IMR-90 (cell line): ENCODE data around the gene COL4A2. TPM values are rescaled to one million over a fixed set of nuclear protein-coding genes. Genes with fewer than 3 reads are reported as not detected.
A peak's percentile ranks its signal among the peaks of the same experiment; 100 is the strongest.

ENCODE experiments used
- ATAC-seq: fragments of 200-7000 bp; cut with Tn5 transposase; 2 replicates; pipeline ENCODE4 v1.9.1; 2020; ENCODE audit warnings: low read depth, mild to moderate bottlenecking, moderate library complexity
- BruUV-seq: library from RNA; stranded (reverse); fragments of 400-500 nt; replicated peaks from 2 replicates; lab custom pipeline; 2021; lab: Mats Ljungman, UMichigan
- CTCF ChIA-PET: fragments of 300-600 bp; formaldehyde crosslinking; extraction: SDS; loops from one replicate; lab custom pipeline; 2021; ENCODE audit warnings: antibody characterized with exemption; lab: Yijun Ruan, JAX
- POLR2A ChIA-PET: fragments of 300-600 bp; sonication (Branson Sonifier 250); formaldehyde crosslinking; loops from one replicate; lab custom pipeline; 2022; ENCODE audit warnings: antibody characterized with exemption; ENCODE audit not compliant: unreplicated experiment; lab: Charles Lee
- DNase-seq: peaks from one replicate; pipeline ENCODE4 v3.0.0; 2013
- H2AFZ ChIP-seq: replicated peaks from 2 replicates; pipeline ENCODE3; 2013; ENCODE audit warnings: low read length, mild to moderate bottlenecking; ENCODE audit not compliant: poor library complexity
- H2AK5ac ChIP-seq: 2 replicates; pipeline ENCODE4 v1.6.1; 2013; ENCODE audit warnings: low read depth, low read length, inconsistent platforms
- H2AK9ac ChIP-seq: replicated peaks from 2 replicates; pipeline ENCODE3; 2013; ENCODE audit warnings: mild to moderate bottlenecking, low read depth, low read length, moderate library complexity; ENCODE audit not compliant: poor library complexity
- H2BK120ac ChIP-seq: 2 replicates; pipeline ENCODE4 v1.6.1; 2013; ENCODE audit warnings: low read depth, low read length, inconsistent platforms
- H2BK15ac ChIP-seq: 3 replicates; pipeline ENCODE4 v1.6.1; 2013; ENCODE audit warnings: low read depth, low read length, inconsistent platforms
- H2BK20ac ChIP-seq: 2 replicates; pipeline ENCODE4 v1.6.1; 2013; ENCODE audit warnings: low read depth, mild to moderate bottlenecking, inconsistent platforms, low read length, moderate library complexity
- H2BK5ac ChIP-seq: 2 replicates; pipeline ENCODE4 v1.6.1; 2013; ENCODE audit warnings: mild to moderate bottlenecking, low read depth, low read length, inconsistent platforms; ENCODE audit not compliant: poor library complexity, severe bottlenecking
- H3K14ac ChIP-seq: replicated peaks from 2 replicates; pipeline ENCODE4 v1.6.1; 2013; ENCODE audit warnings: low read depth, low read length, inconsistent platforms
- H3K18ac ChIP-seq: 2 replicates; pipeline ENCODE4 v1.6.1; 2013; ENCODE audit warnings: low read depth, low read length, control low read depth
- H3K23ac ChIP-seq: 2 replicates; pipeline ENCODE4 v1.6.1; 2013; ENCODE audit warnings: low read depth, low read length, inconsistent platforms
- H3K27ac ChIP-seq: 2 replicates; pipeline ENCODE4 v1.5.1; 2013; ENCODE audit warnings: mild to moderate bottlenecking, control low read depth, low read length; ENCODE audit not compliant: insufficient read depth
- H3K27me3 ChIP-seq: 2 replicates; pipeline ENCODE4 v1.6.1; 2013; ENCODE audit warnings: low read length; ENCODE audit not compliant: control insufficient read depth, insufficient read depth
- H3K36me3 ChIP-seq: 2 replicates; pipeline ENCODE4 v1.6.1; 2013; ENCODE audit warnings: low read length, mixed read lengths; ENCODE audit not compliant: control insufficient read depth, insufficient read depth
- H3K4ac ChIP-seq: 2 replicates; pipeline ENCODE4 v1.6.1; 2013; ENCODE audit warnings: low read depth, low read length, inconsistent platforms
- H3K4me1 ChIP-seq: 2 replicates; pipeline ENCODE4 v1.6.1; 2013; ENCODE audit warnings: low read length, mixed read lengths; ENCODE audit not compliant: control insufficient read depth, insufficient read depth
- H3K4me2 ChIP-seq: 2 replicates; pipeline ENCODE4 v1.6.1; 2013; ENCODE audit warnings: low read depth, mild to moderate bottlenecking, control low read depth, low read length, moderate library complexity
- H3K4me3 ChIP-seq: 2 replicates; pipeline ENCODE4 v1.5.1; 2013; ENCODE audit warnings: low read depth, mild to moderate bottlenecking, control low read depth, low read length, moderate library complexity; ENCODE audit not compliant: insufficient read depth
- H3K56ac ChIP-seq: 2 replicates; pipeline ENCODE4 v1.6.1; 2013; ENCODE audit warnings: low read length, inconsistent platforms; ENCODE audit not compliant: insufficient read depth; ENCODE audit errors: extremely low read depth
- H3K79me1 ChIP-seq, 2 experiments: 2 replicates each; pipeline ENCODE4 v1.6.1; 2013; ENCODE audit warnings: low read length in 2 of 2, inconsistent platforms in 1 of 2, low read depth in 1 of 2
- H3K9ac ChIP-seq: 2 replicates; pipeline ENCODE4 v1.6.1; 2013; ENCODE audit warnings: low read depth, low read length, control low read depth
- H3K9me1 ChIP-seq: 2 replicates; pipeline ENCODE4 v1.6.1; 2013; ENCODE audit warnings: low read length, inconsistent platforms; ENCODE audit not compliant: insufficient read depth
- H3K9me3 ChIP-seq: 2 replicates; pipeline ENCODE4 v1.6.1; 2013; ENCODE audit warnings: low read length; ENCODE audit not compliant: control insufficient read depth, insufficient read depth
- H4K20me1 ChIP-seq: 2 replicates; pipeline ENCODE4 v1.6.1; 2013; ENCODE audit warnings: low read length, inconsistent platforms; ENCODE audit not compliant: insufficient read depth
- H4K5ac ChIP-seq: 2 replicates; pipeline ENCODE4 v1.6.1; 2013; ENCODE audit warnings: mild to moderate bottlenecking, low read depth, low read length, control low read depth
- H4K8ac ChIP-seq, 2 experiments: 2 replicates each; pipeline ENCODE4 v1.6.1; 2013; ENCODE audit warnings: low read depth in 2 of 2, low read length in 2 of 2, control low read depth in 1 of 2, inconsistent platforms in 1 of 2
- H4K91ac ChIP-seq: 2 replicates; pipeline ENCODE4 v1.6.1; 2013; ENCODE audit warnings: low read depth, low read length, inconsistent platforms; ENCODE audit not compliant: insufficient read depth
- BHLHE40 ChIP-seq: fragments of 150-350 bp; IDR thresholded peaks from 2 replicates; pipeline ENCODE4 v1.6.1; 2016; ENCODE audit warnings: mild to moderate bottlenecking, low read depth, low read length
- CEBPB ChIP-seq: IDR thresholded peaks from 2 replicates; pipeline ENCODE4 v1.6.1; 2012; ENCODE audit warnings: low read depth, low read length, improper control_type of control experiment
- CHD1 ChIP-seq: IDR thresholded peaks from 2 replicates; pipeline ENCODE4 v1.6.1; 2012; ENCODE audit warnings: low read depth, low read length, improper control_type of control experiment
- FOS ChIP-seq: fragments of 150-350 bp; IDR thresholded peaks from 2 replicates; pipeline ENCODE4 v1.6.1; 2016; ENCODE audit warnings: low read depth, low read length
- MAFK ChIP-seq: IDR thresholded peaks from 2 replicates; pipeline ENCODE4 v1.6.1; 2012; ENCODE audit warnings: low read depth, low read length, improper control_type of control experiment
- NFE2L2 ChIP-seq: fragments of 150-350 bp; IDR thresholded peaks from 2 replicates; pipeline ENCODE4 v1.6.1; 2016; ENCODE audit warnings: low read depth, mild to moderate bottlenecking, low read length
- POLR2A ChIP-seq: IDR thresholded peaks from 2 replicates; pipeline ENCODE4 v1.6.1; 2012; ENCODE audit warnings: mild to moderate bottlenecking, low read depth, low read length
- RAD21 ChIP-seq: IDR thresholded peaks from 2 replicates; pipeline ENCODE4 v1.6.1; 2012; ENCODE audit warnings: low read length, improper control_type of control experiment
- RCOR1 ChIP-seq: IDR thresholded peaks from 2 replicates; pipeline ENCODE4 v1.6.1; 2012; ENCODE audit warnings: mild to moderate bottlenecking, low read length, improper control_type of control experiment; ENCODE audit not compliant: insufficient replicate concordance
- RFX5 ChIP-seq: IDR thresholded peaks from 2 replicates; pipeline ENCODE4 v1.8.0; 2012; ENCODE audit warnings: low read depth, mild to moderate bottlenecking, low read length, moderate library complexity
- SMC3 ChIP-seq: fragments of 150-350 bp; IDR thresholded peaks from 2 replicates; pipeline ENCODE4 v1.6.1; 2016; ENCODE audit warnings: low read depth, mild to moderate bottlenecking, antibody characterized with exemption, low read length, moderate library complexity
- WGBS, 2 experiments: methylation state at CpG; one replicate each; pipeline versions ENCODE4 v1.1.5 to v1.1.7; 2013; ENCODE audit warnings: missing lambda C conversion rate in 2 of 2; ENCODE audit not compliant: insufficient read length in 1 of 2; ENCODE audit errors: extremely low coverage in 2 of 2; 5-methylcytosine and 5-hydroxymethylcytosine counted together
- dilution Hi-C: fragments of 300-500 bp; cut with HindIII; formaldehyde crosslinking; loops from one replicate; pipeline ENCODE4 v1.14.3; 2018; ENCODE audit warnings: low sequenced_read_pairs; ENCODE audit not compliant: unreplicated experiment
- in situ Hi-C: fragments of 300-500 bp; cut with MboI; formaldehyde crosslinking; loops from 3 replicates; pipeline ENCODE4 v1.14.3; 2019; ENCODE audit warnings: low sequenced_read_pairs, inconsistent platforms, mixed read lengths
- intact Hi-C: fragments of 100-400 bp; cut with micrococcal nuclease; formaldehyde crosslinking; loops from 2 replicates; pipeline ENCODE4 v1.10.0; 2022
- polyA plus RNA-seq, 3 experiments: library from polyadenylated mRNA; depleted of rRNA; stranded (reverse); fragments of >200 nt; gene quantifications; 2 replicates each; pipeline ENCODE4 v1.2.3, GENCODE V29; 2012; ENCODE audit warnings: low replicate concordance in 1 of 3
- total RNA-seq: library from RNA; depleted of rRNA; stranded (reverse); fragments of >200 nt; gene quantifications from 2 replicates; pipeline ENCODE4 v1.2.3, GENCODE V29; 2012
- TF ChIP-seq, protein P1 (sequence below): fragments of 150-350 bp; IDR thresholded peaks from 2 replicates; pipeline ENCODE4 v1.6.1; 2017; ENCODE audit warnings: mild to moderate bottlenecking, antibody characterized with exemption, low read length, low read depth
- TF ChIP-seq, protein P2 (sequence below): conservative IDR thresholded peaks from 2 replicates; pipeline ENCODE4 v1.5.1; 2012; ENCODE audit warnings: mild to moderate bottlenecking, low read depth, low read length, improper control_type of control experiment
- TF ChIP-seq, protein P3 (sequence below): fragments of 150-350 bp; IDR thresholded peaks from 2 replicates; pipeline ENCODE4 v1.6.1; 2016; ENCODE audit warnings: low read depth, mild to moderate bottlenecking, low read length, moderate library complexity, borderline replicate concordance

Gene COL4A2
- total and polyA plus RNA-seq, 2 of the 4 experiments (the other 2 are of a cell fraction) = 90.7 to 457 TPM

DNA sequence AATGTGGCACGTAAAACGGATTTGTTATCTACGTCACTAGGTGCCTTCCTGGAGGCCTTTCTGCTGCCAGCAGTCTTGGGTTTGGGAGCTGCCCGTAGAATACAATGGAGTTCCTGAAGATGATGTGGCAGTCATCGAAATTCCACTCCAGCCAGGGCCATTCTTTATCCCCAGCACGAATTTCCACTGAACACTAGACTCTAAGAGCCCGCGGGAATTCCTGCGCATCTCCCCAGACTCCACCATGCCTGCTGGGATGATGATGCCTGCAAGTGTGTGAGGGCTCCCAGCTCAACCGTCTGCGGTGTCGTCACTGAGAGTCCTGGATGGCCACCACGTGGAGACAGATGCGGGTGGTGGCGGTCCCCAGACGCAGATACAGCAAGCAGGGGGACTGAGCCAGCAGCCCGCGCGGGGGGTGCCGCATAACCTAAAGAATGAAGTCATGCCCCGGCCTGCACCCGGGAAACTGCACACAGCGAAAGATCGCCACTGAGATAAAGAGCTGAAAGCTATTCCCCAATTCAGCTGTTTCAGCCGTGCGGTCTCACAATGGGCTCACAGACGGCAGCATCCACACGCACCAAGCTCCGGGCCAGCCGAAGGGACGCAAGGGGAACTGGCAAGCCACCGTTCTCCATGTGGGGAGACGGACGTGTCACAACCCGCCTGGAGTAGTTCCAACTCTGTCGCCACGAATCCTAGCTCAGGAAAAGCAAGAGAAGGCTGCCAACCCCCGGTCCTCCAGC lies 41.2 kb upstream of the COL4A2 start:
- in situ Hi-C loops (no loop called here), intact Hi-C loops (loop anchor here (1.0 kb wide), 1 partner anchor 9 kb away; no protein-coding TSS in a partner anchor), dilution Hi-C loops (no loop called here)
- no peak overlapping the region for H3K27ac ChIP-seq
- H2BK120ac ChIP-seq = no peak overlapping the region; the same call in 1 of the 2 replicates
- peak overlapping the region; percentile 36; the same call in 1 of the 2 replicates for H3K14ac ChIP-seq
- peaks cover 48% of the 10 kb centered on the region for H3K4me1 ChIP-seq
- H3K79me1 ChIP-seq = peaks cover 29 to 95% of the 10 kb centered on the region in 2 experiments
- peak overlapping the region; percentile 13; the same call in 1 of the 2 replicates for H2AK5ac ChIP-seq
- H4K8ac ChIP-seq = no peak overlapping the region; a peak in 1 of 4 replicates
- no peak overlapping the region for H4K91ac ChIP-seq
- no peak overlapping the region for H2BK20ac ChIP-seq
- DNase-seq (no peak), ATAC-seq (no peak)
- no peak overlapping the region for H4K5ac ChIP-seq
- CTCF ChIA-PET = no interaction called here
- H2BK15ac ChIP-seq = no peak overlapping the region
- BruUV-seq = no TSS peak
- no peak overlapping the region for H3K4me2 ChIP-seq
- H3K23ac ChIP-seq = peak overlapping the region; percentile 62; the same call in 1 of the 2 replicates
- H3K9me1 ChIP-seq = peaks cover 68% of the 10 kb centered on the region
- no peak overlapping the region for H3K18ac ChIP-seq
- H3K4ac ChIP-seq = no peak overlapping the region; the same call in 1 of the 2 replicates
- TF ChIP-seq CEBPB (no peak), BHLHE40 (no peak), RAD21 (no peak), CHD1 (no peak), SMC3 (no peak), POLR2A (no peak), RFX5 (no peak), NFE2L2 (no peak), MAFK (no peak), RCOR1 (no peak), FOS (no peak)
- TF ChIP-seq, protein P1, sequence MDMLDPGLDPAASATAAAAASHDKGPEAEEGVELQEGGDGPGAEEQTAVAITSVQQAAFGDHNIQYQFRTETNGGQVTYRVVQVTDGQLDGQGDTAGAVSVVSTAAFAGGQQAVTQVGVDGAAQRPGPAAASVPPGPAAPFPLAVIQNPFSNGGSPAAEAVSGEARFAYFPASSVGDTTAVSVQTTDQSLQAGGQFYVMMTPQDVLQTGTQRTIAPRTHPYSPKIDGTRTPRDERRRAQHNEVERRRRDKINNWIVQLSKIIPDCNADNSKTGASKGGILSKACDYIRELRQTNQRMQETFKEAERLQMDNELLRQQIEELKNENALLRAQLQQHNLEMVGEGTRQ = no peak
- TF ChIP-seq, protein P2, sequence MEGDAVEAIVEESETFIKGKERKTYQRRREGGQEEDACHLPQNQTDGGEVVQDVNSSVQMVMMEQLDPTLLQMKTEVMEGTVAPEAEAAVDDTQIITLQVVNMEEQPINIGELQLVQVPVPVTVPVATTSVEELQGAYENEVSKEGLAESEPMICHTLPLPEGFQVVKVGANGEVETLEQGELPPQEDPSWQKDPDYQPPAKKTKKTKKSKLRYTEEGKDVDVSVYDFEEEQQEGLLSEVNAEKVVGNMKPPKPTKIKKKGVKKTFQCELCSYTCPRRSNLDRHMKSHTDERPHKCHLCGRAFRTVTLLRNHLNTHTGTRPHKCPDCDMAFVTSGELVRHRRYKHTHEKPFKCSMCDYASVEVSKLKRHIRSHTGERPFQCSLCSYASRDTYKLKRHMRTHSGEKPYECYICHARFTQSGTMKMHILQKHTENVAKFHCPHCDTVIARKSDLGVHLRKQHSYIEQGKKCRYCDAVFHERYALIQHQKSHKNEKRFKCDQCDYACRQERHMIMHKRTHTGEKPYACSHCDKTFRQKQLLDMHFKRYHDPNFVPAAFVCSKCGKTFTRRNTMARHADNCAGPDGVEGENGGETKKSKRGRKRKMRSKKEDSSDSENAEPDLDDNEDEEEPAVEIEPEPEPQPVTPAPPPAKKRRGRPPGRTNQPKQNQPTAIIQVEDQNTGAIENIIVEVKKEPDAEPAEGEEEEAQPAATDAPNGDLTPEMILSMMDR = no peak
- TF ChIP-seq, protein P3, sequence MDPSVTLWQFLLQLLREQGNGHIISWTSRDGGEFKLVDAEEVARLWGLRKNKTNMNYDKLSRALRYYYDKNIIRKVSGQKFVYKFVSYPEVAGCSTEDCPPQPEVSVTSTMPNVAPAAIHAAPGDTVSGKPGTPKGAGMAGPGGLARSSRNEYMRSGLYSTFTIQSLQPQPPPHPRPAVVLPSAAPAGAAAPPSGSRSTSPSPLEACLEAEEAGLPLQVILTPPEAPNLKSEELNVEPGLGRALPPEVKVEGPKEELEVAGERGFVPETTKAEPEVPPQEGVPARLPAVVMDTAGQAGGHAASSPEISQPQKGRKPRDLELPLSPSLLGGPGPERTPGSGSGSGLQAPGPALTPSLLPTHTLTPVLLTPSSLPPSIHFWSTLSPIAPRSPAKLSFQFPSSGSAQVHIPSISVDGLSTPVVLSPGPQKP = no peak
- H3K9ac ChIP-seq = no peak overlapping the region
- H3K4me3 ChIP-seq = no peak overlapping the region
- H2AK9ac ChIP-seq = no peak overlapping the region
- H2AFZ ChIP-seq = no peak overlapping the region
- peaks cover 95% of the 10 kb centered on the region for H4K20me1 ChIP-seq
- whole genome bisulfite sequencing, 2 experiments = 66% methylated on average over 17 of the region's 38 CpGs; no CpG with 5 or more reads in 1 of the 2 experiments
- no peaks in the 10 kb centered on the region for H3K9me3 ChIP-seq
- peaks cover 35% of the 10 kb centered on the region for H3K36me3 ChIP-seq
- POLR2A ChIA-PET = no interaction called here
- H3K27me3 ChIP-seq = no peaks in the 10 kb centered on the region
- no peak overlapping the region for H3K56ac ChIP-seq
- no peak overlapping the region for H2BK5ac ChIP-seq
